MM.1S (cell line): ENCODE results near the gene PRSS21.

Experiments
- DNase-seq: peaks from one replicate; pipeline ENCODE4 v3.0.0-alpha.2; 2015
- H2AFZ ChIP-seq: fragments of 300-600 bp; sonication (generic); 2 replicates; pipeline ENCODE4 v1.6.0; 2016; ENCODE audit warnings: antibody characterized with exemption, low read length
- H3F3A ChIP-seq: fragments of 300-600 bp; sonication (generic); 2 replicates; pipeline ENCODE4 v1.6.1; 2016; ENCODE audit warnings: mild to moderate bottlenecking, antibody characterized with exemption, low read length, moderate library complexity, mixed read lengths; ENCODE audit not compliant: insufficient read depth
- H3K27ac ChIP-seq: fragments of 300-600 bp; sonication (generic); 2 replicates; pipeline ENCODE4 v1.5.1; 2016; ENCODE audit warnings: mild to moderate bottlenecking, low read length
- H3K27me3 ChIP-seq: fragments of 300-600 bp; sonication (generic); replicated peaks from 2 replicates; pipeline ENCODE4 v1.6.0; 2016; ENCODE audit warnings: low read length; ENCODE audit not compliant: insufficient read depth
- H3K36me3 ChIP-seq: fragments of 300-600 bp; sonication (generic); replicated peaks from 2 replicates; pipeline ENCODE4 v1.6.1; 2016; ENCODE audit warnings: mild to moderate bottlenecking, low read length, mixed read lengths; ENCODE audit not compliant: insufficient read depth
- H3K4me1 ChIP-seq: fragments of 300-600 bp; sonication (generic); 2 replicates; pipeline ENCODE4 v1.6.1; 2016; ENCODE audit warnings: low read length, mixed read lengths
- H3K4me2 ChIP-seq: fragments of 300-600 bp; sonication (generic); 2 replicates; pipeline ENCODE4 v1.6.0; 2016; ENCODE audit warnings: low read depth, low read length
- H3K4me3 ChIP-seq: fragments of 300-600 bp; sonication (generic); 2 replicates; pipeline ENCODE4 v1.5.1; 2016; ENCODE audit warnings: low read length, mixed read lengths
- H3K79me2 ChIP-seq: fragments of 300-600 bp; sonication (generic); 2 replicates; pipeline ENCODE4 v1.6.1; 2016; ENCODE audit warnings: mixed run types, low read length, mixed read lengths
- H3K9ac ChIP-seq: fragments of 300-600 bp; sonication (generic); 2 replicates; pipeline ENCODE4 v1.6.1; 2016; ENCODE audit warnings: low read length, mixed read lengths
- H3K9me2 ChIP-seq: fragments of 300-600 bp; sonication (generic); replicated peaks from 2 replicates; pipeline ENCODE4 v1.6.1; 2016; ENCODE audit warnings: mild to moderate bottlenecking, low read length, mixed read lengths; ENCODE audit not compliant: insufficient read depth
- H3K9me3 ChIP-seq: fragments of 300-600 bp; sonication (generic); replicated peaks from 2 replicates; pipeline ENCODE4 v1.6.1; 2016; ENCODE audit warnings: mild to moderate bottlenecking, low read length, mixed read lengths; ENCODE audit not compliant: insufficient read depth
- H4K20me1 ChIP-seq: fragments of 300-600 bp; sonication (generic); 2 replicates; pipeline ENCODE4 v1.6.1; 2016; ENCODE audit warnings: mild to moderate bottlenecking, low read length, moderate library complexity, mixed read lengths; ENCODE audit not compliant: insufficient read depth
- EZH2 ChIP-seq: fragments of 300-600 bp; sonication (generic); optimal IDR thresholded peaks from 2 replicates; pipeline ENCODE3; 2017; ENCODE audit warnings: low read depth, mild to moderate bottlenecking, antibody characterized with exemption, low read length, mixed read lengths
- EZH2phosphoT487 ChIP-seq: fragments of 300-600 bp; sonication (generic); IDR thresholded peaks from 2 replicates; pipeline ENCODE4 v1.6.1; 2018; ENCODE audit warnings: antibody characterized with exemption, low read length
- TF ChIP-seq, protein P1 (sequence below): fragments of 300-600 bp; sonication (generic); IDR thresholded peaks from 2 replicates; pipeline ENCODE4 v1.5.1; 2016; ENCODE audit warnings: antibody characterized with exemption, low read length, mixed read lengths

The PRSS21 gene

DNA sequence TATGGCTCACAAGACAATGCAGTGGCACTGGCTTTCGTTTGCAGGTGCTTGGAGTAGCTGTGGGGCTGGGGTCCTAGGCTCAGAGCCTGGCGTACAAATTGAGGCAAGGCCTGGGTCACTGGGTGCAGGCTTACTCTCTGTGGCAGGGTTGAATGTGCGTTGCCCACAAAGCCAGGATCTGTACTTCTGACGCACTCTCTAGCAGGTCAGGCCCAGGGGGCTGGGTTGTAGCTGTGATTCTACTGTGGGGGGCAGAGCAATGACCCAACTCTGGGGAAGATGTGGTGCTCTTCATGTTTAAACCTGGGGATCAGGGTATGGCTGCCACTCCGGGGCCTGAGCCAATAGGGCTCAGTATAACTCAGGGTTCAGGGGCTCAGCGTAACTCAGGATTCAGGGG, 6.4 kb upstream of the PRSS21 start:
- no peaks in the 10 kb centered on the region for H4K20me1 ChIP-seq
- no peaks in the 10 kb centered on the region for H3K9me3 ChIP-seq
- no peak overlapping the region for H2AFZ ChIP-seq

DNA sequence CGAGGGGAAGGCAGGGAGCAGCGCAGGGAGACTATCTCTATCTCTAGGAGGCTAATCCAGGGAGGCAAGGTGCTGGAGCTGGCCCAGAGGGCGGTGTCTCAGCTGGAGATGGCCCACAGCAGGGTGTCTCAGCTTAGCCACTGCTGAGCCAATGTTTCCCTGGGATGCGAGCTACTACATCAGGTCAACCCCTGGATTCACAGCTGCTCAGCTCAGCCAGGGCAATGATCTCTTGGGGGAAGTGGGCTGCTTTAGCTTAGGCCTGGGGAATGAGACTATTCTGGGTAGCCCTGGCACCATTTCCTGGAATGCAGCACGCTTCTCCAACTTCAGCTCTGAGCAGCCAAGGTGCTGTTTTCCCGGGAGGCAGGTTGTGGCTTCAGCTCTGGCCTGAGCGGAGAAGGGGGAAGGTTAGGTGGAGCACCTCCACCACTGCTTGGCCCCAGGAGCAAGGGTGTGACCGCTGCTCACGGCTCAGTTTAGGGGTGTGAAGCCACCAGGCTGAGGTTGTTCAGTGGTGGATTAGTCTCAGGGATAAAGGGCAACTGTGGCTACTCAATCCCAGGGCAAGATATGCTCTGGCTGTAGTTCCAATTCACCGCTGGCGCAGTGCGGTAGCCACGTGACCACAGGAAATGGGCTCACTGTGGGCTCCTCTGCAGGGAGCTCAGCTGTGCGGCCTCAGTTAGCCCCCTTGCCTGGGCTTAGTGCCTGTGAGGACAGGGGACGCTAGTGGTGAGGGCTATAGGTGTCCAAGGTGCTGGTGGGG, 5.2 kb upstream of the PRSS21 start:
- Histone ChIP-seq H3K9me3 (no peaks in the 10 kb centered on the region), H3F3A (no peaks in the 10 kb centered on the region), H3K4me3 (no peak overlapping the region), H4K20me1 (no peaks in the 10 kb centered on the region), H3K27ac (no peak overlapping the region), H3K36me3 (no peaks in the 10 kb centered on the region), H3K79me2 (no peaks in the 10 kb centered on the region), H2AFZ (no peak overlapping the region), H3K4me1 (no peaks in the 10 kb centered on the region), H3K27me3 (peaks cover 93% of the 10 kb centered on the region), H3K4me2 (no peak overlapping the region), H3K9me2 (no peaks in the 10 kb centered on the region), H3K9ac (no peak overlapping the region)
- no peak for DNase-seq
- TF ChIP-seq, protein P1, sequence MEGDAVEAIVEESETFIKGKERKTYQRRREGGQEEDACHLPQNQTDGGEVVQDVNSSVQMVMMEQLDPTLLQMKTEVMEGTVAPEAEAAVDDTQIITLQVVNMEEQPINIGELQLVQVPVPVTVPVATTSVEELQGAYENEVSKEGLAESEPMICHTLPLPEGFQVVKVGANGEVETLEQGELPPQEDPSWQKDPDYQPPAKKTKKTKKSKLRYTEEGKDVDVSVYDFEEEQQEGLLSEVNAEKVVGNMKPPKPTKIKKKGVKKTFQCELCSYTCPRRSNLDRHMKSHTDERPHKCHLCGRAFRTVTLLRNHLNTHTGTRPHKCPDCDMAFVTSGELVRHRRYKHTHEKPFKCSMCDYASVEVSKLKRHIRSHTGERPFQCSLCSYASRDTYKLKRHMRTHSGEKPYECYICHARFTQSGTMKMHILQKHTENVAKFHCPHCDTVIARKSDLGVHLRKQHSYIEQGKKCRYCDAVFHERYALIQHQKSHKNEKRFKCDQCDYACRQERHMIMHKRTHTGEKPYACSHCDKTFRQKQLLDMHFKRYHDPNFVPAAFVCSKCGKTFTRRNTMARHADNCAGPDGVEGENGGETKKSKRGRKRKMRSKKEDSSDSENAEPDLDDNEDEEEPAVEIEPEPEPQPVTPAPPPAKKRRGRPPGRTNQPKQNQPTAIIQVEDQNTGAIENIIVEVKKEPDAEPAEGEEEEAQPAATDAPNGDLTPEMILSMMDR, result no peak
- no peak for TF ChIP-seq EZH2phosphoT487
- no peak for TF ChIP-seq EZH2

More for the DNA sequence above, 6.4 kb upstream of the PRSS21 start:
- Histone ChIP-seq H3K79me2 (no peaks in the 10 kb centered on the region), H3K9ac (no peak overlapping the region), H3K4me3 (no peak overlapping the region), H3K9me2 (no peaks in the 10 kb centered on the region), H3K27ac (no peak overlapping the region), H3K4me1 (no peaks in the 10 kb centered on the region), H3K27me3 (peaks cover 94% of the 10 kb centered on the region), H3F3A (no peaks in the 10 kb centered on the region), H3K36me3 (no peaks in the 10 kb centered on the region), H3K4me2 (no peak overlapping the region)
- no peak for DNase-seq
- TF ChIP-seq EZH2, result no peak
- TF ChIP-seq, protein P1, result no peak
- TF ChIP-seq EZH2phosphoT487, result no peak

DNA sequence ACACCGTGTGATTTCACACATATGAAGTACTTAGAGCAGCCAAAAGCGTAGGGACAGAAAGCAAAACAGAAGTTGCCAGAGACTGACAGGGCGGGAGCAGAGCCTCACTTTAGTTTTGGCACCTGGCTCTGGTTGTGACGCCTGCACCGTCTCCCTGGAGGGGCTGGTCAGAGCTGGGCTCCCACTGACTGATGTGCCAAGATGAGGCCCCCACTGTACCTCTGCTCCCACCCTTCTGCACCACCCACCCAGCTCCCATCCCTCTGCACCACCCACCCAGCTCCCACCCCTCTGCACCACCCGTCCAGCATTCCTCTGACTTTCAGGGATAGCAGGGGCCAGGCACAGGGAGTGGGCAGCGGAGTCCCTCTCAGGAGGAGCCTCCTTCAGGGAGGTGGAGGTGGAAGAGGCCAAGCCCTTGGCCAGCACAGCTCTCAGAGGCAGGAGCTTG, 3.2 kb upstream of the PRSS21 start:
- H3K4me3 ChIP-seq, result no peak overlapping the region
- H3K4me2 ChIP-seq, result no peak overlapping the region
- no peaks in the 10 kb centered on the region for H4K20me1 ChIP-seq
- H3K36me3 ChIP-seq, result no peaks in the 10 kb centered on the region
- H3K9me3 ChIP-seq, result no peaks in the 10 kb centered on the region
- H2AFZ ChIP-seq, result no peak overlapping the region
- H3K27me3 ChIP-seq, result peaks cover 90% of the 10 kb centered on the region
- H3K9ac ChIP-seq, result no peak overlapping the region
- no peaks in the 10 kb centered on the region for H3F3A ChIP-seq
- no peaks in the 10 kb centered on the region for H3K4me1 ChIP-seq
- DNase-seq, result no peak
- no peaks in the 10 kb centered on the region for H3K9me2 ChIP-seq
- TF ChIP-seq EZH2phosphoT487 (no peak), EZH2 (no peak)
- TF ChIP-seq, protein P1, result no peak
- no peak overlapping the region for H3K27ac ChIP-seq
- H3K79me2 ChIP-seq, result no peaks in the 10 kb centered on the region
